ENCODE results near the gene PTPRG. TPM values are rescaled to one million over a fixed set of nuclear protein-coding genes. Genes with fewer than 3 reads are reported as not detected.

PTPRG gene
- total RNA-seq, 1 donor from 2014 or later, result 11.1 TPM

DNA sequence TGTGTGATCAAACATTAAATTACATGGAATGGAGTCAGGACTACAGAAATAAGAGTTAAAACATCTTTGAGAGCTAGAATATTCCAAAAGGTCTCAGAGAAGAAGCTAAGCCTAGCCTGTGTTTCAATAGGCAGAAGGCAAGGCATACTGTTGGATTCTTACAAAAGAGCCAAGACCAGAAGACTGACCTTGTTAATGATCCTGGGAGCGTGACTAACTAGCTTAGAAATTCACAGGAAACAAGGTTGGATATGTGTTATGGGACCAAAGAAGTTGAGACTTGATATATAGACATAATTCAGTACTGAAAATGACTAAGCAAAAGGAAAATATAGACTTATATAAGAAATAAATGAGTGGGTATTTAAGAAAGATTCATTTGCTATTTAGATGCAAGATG, 761.9 kb downstream of the PTPRG start:
- Histone ChIP-seq H3K4me3 (ENCODE audit: low read depth, low read length) (no peak overlapping the region), H3K27me3 (ENCODE audit: control insufficient read depth, insufficient read depth, low read length) (no peaks in the 10 kb centered on the region), H3K36me3 (ENCODE audit: control insufficient read depth, insufficient read depth, low read length) (no peaks in the 10 kb centered on the region)
- FAIRE-seq (no peak), DNase-seq (ENCODE audit: low read depth) (peak; percentile 7)
- TF ChIP-seq, protein P1, sequence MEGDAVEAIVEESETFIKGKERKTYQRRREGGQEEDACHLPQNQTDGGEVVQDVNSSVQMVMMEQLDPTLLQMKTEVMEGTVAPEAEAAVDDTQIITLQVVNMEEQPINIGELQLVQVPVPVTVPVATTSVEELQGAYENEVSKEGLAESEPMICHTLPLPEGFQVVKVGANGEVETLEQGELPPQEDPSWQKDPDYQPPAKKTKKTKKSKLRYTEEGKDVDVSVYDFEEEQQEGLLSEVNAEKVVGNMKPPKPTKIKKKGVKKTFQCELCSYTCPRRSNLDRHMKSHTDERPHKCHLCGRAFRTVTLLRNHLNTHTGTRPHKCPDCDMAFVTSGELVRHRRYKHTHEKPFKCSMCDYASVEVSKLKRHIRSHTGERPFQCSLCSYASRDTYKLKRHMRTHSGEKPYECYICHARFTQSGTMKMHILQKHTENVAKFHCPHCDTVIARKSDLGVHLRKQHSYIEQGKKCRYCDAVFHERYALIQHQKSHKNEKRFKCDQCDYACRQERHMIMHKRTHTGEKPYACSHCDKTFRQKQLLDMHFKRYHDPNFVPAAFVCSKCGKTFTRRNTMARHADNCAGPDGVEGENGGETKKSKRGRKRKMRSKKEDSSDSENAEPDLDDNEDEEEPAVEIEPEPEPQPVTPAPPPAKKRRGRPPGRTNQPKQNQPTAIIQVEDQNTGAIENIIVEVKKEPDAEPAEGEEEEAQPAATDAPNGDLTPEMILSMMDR (IDR thresholded peaks at IDR 0.05; ENCODE audit: insufficient read depth, low read length, severe bottlenecking), result no peak

DNA sequence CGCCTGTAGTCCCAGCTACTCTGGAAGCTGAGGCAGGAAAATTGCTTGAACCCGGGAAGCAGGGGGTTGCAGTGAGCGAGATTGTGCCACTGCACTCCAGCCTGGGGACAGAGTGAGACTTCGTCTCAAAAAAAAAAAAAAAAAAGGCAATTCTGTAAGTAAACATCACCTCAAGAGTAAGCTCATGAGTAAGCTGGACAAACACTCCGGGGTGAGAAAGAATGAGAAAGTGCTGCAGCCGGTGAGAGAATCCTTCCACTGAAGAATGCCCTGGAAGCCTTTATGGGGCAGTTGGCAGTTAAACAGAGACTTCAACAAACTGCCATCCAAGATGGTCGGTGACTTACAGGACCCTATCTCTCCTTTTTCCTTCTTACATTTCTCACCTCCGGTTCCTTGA, 764.5 kb downstream of the PTPRG start:
- H3K27me3 ChIP-seq (ENCODE audit: control insufficient read depth, insufficient read depth, low read length), result no peaks in the 10 kb centered on the region
- H3K4me3 ChIP-seq (ENCODE audit: low read depth, low read length), result no peak overlapping the region
- no peaks in the 10 kb centered on the region for H3K36me3 ChIP-seq (ENCODE audit: control insufficient read depth, insufficient read depth, low read length)
- DNase-seq (ENCODE audit: low read depth), result peak; percentile 51
- TF ChIP-seq, protein P1 (IDR thresholded peaks at IDR 0.05; ENCODE audit: insufficient read depth, low read length, severe bottlenecking), result no peak
- FAIRE-seq, result no peak

DNA sequence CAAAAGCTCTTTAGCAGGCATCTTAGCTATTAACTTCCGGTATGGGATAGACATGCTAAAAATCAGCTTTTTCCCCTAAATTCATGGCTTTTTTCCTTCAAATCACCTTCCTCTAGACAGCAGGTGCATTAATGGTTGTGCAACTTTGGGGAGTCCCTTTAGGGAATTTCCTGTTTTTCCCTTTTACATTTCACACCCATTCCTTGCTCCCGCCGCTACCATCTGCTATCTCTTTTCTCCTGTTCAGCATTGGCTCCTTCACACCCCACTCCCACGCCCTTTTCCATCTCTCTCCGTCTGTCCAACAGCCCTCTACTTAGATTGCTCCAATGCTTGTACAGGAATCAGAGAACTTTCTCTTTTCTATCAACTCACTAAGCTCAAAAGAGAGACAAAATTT, 768.6 kb downstream of the PTPRG start:
- FAIRE-seq (no peak), DNase-seq (ENCODE audit: low read depth) (no peak)
- TF ChIP-seq, protein P1 (IDR thresholded peaks at IDR 0.05; ENCODE audit: insufficient read depth, low read length, severe bottlenecking), result no peak
- Histone ChIP-seq H3K4me3 (ENCODE audit: low read depth, low read length) (no peak overlapping the region), H3K27me3 (ENCODE audit: control insufficient read depth, insufficient read depth, low read length) (no peaks in the 10 kb centered on the region), H3K36me3 (ENCODE audit: control insufficient read depth, insufficient read depth, low read length) (no peaks in the 10 kb centered on the region)

DNA sequence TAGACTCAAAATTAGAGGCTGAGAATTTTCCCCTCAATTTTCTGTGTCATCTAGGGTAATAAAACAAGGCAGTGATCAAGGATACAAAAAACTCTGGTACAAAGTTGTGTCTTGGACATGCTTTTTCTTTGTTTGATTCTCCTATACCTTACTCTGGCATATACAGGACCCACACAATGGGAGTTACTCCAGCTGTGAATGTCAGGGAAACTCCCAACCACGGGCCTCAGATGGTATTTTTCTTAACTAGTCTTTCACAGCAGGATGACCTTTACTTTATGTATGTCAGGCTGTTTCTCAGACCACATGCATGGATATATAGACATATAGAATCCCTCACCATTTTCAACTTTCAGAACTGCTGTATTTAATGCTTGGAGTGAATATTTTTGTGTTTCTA, 770.6 kb downstream of the PTPRG start:
- DNase-seq (ENCODE audit: low read depth), result no peak
- TF ChIP-seq, protein P1 (IDR thresholded peaks at IDR 0.05; ENCODE audit: insufficient read depth, low read length, severe bottlenecking), result no peak
- Histone ChIP-seq H3K4me3 (ENCODE audit: low read depth, low read length) (no peak overlapping the region), H3K36me3 (ENCODE audit: control insufficient read depth, insufficient read depth, low read length) (no peaks in the 10 kb centered on the region), H3K27me3 (ENCODE audit: control insufficient read depth, insufficient read depth, low read length) (no peaks in the 10 kb centered on the region)
- FAIRE-seq, result no peak

DNA sequence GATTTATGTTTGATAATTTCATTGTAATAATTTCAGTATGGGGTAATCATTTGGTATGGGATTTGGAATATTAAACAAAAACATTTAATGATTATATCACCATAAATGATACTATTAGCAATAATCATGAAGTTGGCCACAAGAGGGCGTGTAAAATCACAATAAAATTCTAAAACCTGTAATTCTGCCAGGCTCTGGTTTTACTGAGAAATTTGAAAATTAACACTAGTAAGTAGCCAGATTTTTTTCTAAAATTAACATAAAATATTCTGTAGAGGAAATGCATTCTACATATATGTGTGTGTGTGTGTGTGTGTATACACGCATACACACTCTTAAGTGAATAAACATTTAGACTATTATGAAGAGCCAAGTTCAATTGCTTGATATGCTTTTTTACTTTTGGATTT, 771.5 kb downstream of the PTPRG start:
- FAIRE-seq (no peak), DNase-seq (ENCODE audit: low read depth) (peak; percentile 12)
- Histone ChIP-seq H3K27me3 (ENCODE audit: control insufficient read depth, insufficient read depth, low read length) (no peaks in the 10 kb centered on the region), H3K36me3 (ENCODE audit: control insufficient read depth, insufficient read depth, low read length) (no peaks in the 10 kb centered on the region), H3K4me3 (ENCODE audit: low read depth, low read length) (no peak overlapping the region)
- TF ChIP-seq, protein P1 (IDR thresholded peaks at IDR 0.05; ENCODE audit: insufficient read depth, low read length, severe bottlenecking), result no peak

DNA sequence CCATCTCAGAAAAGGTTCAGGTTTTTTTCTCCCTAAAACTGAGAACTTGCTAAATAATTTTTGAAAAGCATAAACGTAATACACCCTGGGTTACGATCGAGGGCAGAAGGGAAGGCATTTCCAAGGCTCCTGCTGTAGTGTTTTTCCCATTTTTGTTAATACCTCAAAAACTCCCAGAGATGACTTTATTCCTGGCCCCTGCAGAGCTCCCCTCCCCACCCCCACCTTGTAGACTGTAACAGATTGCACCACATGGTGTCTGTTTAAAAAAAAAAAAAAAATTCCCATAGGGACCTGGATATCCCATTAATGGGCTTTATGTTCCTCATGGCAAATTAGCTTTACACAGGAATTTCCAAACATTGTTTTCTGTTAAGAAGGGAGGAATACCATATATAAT, 773.8 kb downstream of the PTPRG start:
- DNase-seq (ENCODE audit: low read depth), result no peak
- Histone ChIP-seq H3K4me3 (ENCODE audit: low read depth, low read length) (no peak overlapping the region), H3K36me3 (ENCODE audit: control insufficient read depth, insufficient read depth, low read length) (no peaks in the 10 kb centered on the region), H3K27me3 (ENCODE audit: control insufficient read depth, insufficient read depth, low read length) (no peaks in the 10 kb centered on the region)
- FAIRE-seq, result no peak
- TF ChIP-seq, protein P1 (IDR thresholded peaks at IDR 0.05; ENCODE audit: insufficient read depth, low read length, severe bottlenecking), result no peak
